Measurements from ENCODE around the gene TRO.

The TRO gene

DNA sequence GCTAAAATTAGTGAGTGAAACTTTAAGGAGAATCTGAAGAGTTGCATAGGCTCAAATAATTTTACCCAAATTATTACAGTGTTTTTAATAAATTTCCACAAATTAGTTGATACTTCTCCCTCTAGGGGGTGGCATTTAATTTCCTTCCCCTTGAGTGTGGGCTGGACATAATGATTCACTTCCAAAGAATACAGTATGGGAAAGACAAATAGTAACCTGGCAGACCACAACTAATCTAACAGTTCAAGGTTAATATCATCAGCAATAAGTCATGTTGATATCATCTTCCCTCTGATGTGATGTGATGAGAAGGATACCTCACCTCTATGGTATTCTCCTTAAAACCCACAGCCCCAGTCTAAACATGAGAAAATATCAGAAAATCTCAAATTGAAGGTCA is 57.8 kb downstream of the TRO start:
- DNase-seq (ENCODE audit: low read depth): no peak
- TF ChIP-seq, protein P1, sequence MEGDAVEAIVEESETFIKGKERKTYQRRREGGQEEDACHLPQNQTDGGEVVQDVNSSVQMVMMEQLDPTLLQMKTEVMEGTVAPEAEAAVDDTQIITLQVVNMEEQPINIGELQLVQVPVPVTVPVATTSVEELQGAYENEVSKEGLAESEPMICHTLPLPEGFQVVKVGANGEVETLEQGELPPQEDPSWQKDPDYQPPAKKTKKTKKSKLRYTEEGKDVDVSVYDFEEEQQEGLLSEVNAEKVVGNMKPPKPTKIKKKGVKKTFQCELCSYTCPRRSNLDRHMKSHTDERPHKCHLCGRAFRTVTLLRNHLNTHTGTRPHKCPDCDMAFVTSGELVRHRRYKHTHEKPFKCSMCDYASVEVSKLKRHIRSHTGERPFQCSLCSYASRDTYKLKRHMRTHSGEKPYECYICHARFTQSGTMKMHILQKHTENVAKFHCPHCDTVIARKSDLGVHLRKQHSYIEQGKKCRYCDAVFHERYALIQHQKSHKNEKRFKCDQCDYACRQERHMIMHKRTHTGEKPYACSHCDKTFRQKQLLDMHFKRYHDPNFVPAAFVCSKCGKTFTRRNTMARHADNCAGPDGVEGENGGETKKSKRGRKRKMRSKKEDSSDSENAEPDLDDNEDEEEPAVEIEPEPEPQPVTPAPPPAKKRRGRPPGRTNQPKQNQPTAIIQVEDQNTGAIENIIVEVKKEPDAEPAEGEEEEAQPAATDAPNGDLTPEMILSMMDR (IDR thresholded peaks at IDR 0.05; ENCODE audit: low read depth, low read length, missing control alignments): no peak
- in situ Hi-C loops (cut with HindIII; ENCODE audit: low sequenced_read_pairs): no loop called here
- no peak overlapping the region for H3K4me3 ChIP-seq (ENCODE audit: low read depth, low read length)

DNA sequence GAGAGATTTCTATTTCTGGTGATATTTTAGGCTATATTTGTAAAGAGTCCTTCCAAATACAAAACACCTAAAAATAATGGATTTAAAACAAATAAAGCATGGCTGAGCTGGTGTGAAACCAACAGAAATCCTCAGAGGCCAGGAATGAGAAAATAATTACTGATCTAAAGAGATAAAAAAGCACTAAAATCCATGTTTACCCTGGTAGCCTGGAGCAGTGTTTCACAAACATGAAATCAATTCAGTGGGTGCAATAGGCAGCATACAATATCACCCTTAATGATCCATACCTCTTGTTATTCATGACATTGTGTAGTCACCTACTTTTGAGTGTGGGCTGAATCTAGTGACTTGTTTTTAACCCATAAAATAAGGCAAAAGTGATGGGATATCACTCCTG is 58.8 kb downstream of the TRO start:
- DNase-seq (ENCODE audit: low read depth): no peak
- TF ChIP-seq, protein P1 (IDR thresholded peaks at IDR 0.05; ENCODE audit: low read depth, low read length, missing control alignments): no peak
- in situ Hi-C loops (cut with HindIII; ENCODE audit: low sequenced_read_pairs): no loop called here
- no peak overlapping the region for H3K4me3 ChIP-seq (ENCODE audit: low read depth, low read length)

DNA sequence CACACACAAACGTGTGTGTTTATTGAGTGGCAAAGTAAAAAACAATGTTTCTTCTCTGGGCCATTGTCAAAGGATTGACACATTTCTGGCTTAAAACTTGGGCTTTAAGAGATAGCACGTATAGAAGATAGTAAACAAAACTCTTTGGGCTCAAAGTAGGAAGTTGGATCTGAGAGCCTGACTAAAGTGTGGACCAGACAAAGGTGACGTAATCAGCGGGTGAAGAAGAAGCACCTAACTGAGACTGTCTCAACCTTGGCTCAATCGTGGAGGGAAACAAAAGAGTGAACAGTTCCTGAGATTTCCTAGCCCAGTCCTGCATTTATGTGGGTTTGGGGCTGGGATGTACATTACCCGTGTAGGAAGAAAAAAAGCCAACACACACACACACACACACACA is 59.7 kb downstream of the TRO start:
- H3K4me3 ChIP-seq (ENCODE audit: low read depth, low read length): no peak overlapping the region
- DNase-seq (ENCODE audit: low read depth): no peak
- in situ Hi-C loops (cut with HindIII; ENCODE audit: low sequenced_read_pairs): no loop called here
- TF ChIP-seq, protein P1 (IDR thresholded peaks at IDR 0.05; ENCODE audit: low read depth, low read length, missing control alignments): no peak

Data from astrocyte of the cerebellum (primary cell).